HFFc6 (cell line): Measurements from ENCODE around the gene CREBBP. TPM values are rescaled to one million over a fixed set of nuclear protein-coding genes. Genes with fewer than 3 reads are reported as not detected.

Source experiments
- DNase-seq: peaks from one replicate; pipeline ENCODE4 v3.0.0-alpha.2; 2018
- H3K27ac Mint-ChIP-seq: 2 replicates; pipeline ENCODE4 v1.8.0; 2020; ENCODE audit warnings: mild to moderate bottlenecking, mixed read lengths
- H3K27me3 Mint-ChIP-seq: 2 replicates; pipeline ENCODE4 v1.8.0; 2021; ENCODE audit warnings: mild to moderate bottlenecking, moderate library complexity, mixed read lengths; ENCODE audit not compliant: insufficient read depth
- H3K36me3 Mint-ChIP-seq: 2 replicates; pipeline ENCODE4 v1.8.0; 2021; ENCODE audit warnings: low read depth, mixed read lengths
- H3K4me1 Mint-ChIP-seq: 2 replicates; pipeline ENCODE4 v1.8.0; 2020; ENCODE audit warnings: low read depth, mixed read lengths
- H3K4me3 Mint-ChIP-seq: 2 replicates; pipeline ENCODE4 v1.8.0; 2020; ENCODE audit warnings: mild to moderate bottlenecking, moderate library complexity, mixed read lengths
- H3K9me3 Mint-ChIP-seq: 2 replicates; pipeline ENCODE4 v1.8.0; 2020; ENCODE audit warnings: mild to moderate bottlenecking, mixed read lengths
- total RNA-seq, 6 experiments: library from RNA; stranded (reverse); fragmentation: NEBNext Ultra II Directional; extraction: Animal tissue kit (Norgen Biotek cat#: 25700); gene quantifications; 2 replicates in 1 of 6; 3 replicates in 5 of 6; pipeline ENCODE4 v1.2.3, GENCODE V29; 2021
- TF ChIP-seq, protein P1 (sequence below): fragments of 200-600 bp; sonication (generic); IDR thresholded peaks from 2 replicates; pipeline ENCODE4 v1.5.0; 2021; ENCODE audit warnings: antibody characterized with exemption, mild to moderate bottlenecking

The CREBBP gene
- total RNA-seq, 6 experiments from 2014 or later: 40.2 to 51.4 (median 43.4) TPM

DNA sequence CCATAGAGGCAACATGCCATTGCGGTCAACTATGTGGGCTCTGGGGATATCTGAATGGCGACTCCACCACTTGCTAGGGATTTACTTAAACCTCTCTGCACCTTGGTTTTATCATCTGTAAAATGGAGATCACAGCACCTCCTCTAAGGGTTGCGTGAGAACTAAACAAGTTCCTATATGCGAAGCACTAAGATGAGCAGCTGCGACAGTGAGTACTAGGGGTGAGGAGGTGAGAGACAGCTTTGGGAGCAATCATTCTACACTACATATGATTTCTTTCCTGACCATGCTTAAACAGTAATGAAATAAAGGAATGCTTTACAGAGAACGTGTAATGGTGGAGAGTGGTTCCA, 61.4 kb downstream of the CREBBP start:
- no peak for DNase-seq
- peaks cover 74% of the 10 kb centered on the region for H3K4me1 Mint-ChIP-seq
- no peaks in the 10 kb centered on the region for H3K36me3 Mint-ChIP-seq
- no peak overlapping the region for H3K4me3 Mint-ChIP-seq
- TF ChIP-seq, protein P1, sequence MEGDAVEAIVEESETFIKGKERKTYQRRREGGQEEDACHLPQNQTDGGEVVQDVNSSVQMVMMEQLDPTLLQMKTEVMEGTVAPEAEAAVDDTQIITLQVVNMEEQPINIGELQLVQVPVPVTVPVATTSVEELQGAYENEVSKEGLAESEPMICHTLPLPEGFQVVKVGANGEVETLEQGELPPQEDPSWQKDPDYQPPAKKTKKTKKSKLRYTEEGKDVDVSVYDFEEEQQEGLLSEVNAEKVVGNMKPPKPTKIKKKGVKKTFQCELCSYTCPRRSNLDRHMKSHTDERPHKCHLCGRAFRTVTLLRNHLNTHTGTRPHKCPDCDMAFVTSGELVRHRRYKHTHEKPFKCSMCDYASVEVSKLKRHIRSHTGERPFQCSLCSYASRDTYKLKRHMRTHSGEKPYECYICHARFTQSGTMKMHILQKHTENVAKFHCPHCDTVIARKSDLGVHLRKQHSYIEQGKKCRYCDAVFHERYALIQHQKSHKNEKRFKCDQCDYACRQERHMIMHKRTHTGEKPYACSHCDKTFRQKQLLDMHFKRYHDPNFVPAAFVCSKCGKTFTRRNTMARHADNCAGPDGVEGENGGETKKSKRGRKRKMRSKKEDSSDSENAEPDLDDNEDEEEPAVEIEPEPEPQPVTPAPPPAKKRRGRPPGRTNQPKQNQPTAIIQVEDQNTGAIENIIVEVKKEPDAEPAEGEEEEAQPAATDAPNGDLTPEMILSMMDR: no peak
- H3K27ac Mint-ChIP-seq: no peak overlapping the region
- no peaks in the 10 kb centered on the region for H3K9me3 Mint-ChIP-seq
- no peaks in the 10 kb centered on the region for H3K27me3 Mint-ChIP-seq

DNA sequence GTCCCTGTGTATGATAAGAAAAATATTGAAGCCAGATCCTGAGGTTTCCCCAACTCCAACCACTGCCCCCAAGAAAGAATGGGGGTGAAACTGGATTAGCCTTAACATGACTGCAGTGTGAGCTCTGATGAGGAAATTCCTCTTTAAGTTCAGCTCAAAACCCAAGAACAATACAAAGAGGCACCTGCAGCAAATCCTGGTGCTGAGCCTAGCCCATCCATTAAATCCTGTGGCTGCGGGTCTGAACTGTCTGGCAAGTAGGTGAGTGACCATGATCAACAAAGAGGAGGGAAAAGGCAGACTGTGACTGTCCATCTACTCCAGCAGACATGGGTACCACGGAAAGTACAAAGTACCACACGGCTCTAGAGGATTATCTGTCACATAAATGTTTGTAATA, 64.2 kb downstream of the CREBBP start:
- DNase-seq: no peak
- Mint-ChIP-seq H3K9me3 (no peaks in the 10 kb centered on the region), H3K4me1 (peaks cover 47% of the 10 kb centered on the region), H3K27me3 (no peaks in the 10 kb centered on the region), H3K4me3 (no peak overlapping the region), H3K27ac (no peak overlapping the region), H3K36me3 (peaks cover 1% of the 10 kb centered on the region; the same call in 1 of the 2 replicates)
- TF ChIP-seq, protein P1: no peak

DNA sequence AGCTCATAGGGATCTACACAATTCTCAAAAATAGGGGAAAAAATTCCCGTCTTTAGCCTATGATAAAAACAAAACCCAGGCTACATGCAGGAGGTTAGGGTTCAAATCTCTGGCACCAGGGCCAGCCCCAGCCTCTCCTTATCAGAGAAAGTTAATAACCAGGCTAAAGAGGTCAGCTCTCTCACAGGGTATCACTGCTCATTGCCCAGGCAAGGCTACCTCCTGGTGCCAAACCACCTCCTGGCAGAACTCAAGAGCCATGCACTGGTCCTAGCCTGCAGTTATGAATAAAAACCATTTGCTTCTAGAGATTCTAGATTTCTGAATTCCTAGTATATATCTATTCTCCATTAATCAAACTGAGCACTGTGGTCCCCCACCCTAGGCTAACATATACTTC, 65.8 kb downstream of the CREBBP start:
- Mint-ChIP-seq H3K36me3 (peaks cover 7% of the 10 kb centered on the region; the same call in 1 of the 2 replicates), H3K27me3 (no peaks in the 10 kb centered on the region), H3K4me1 (peaks cover 40% of the 10 kb centered on the region), H3K4me3 (no peak overlapping the region), H3K27ac (no peak overlapping the region), H3K9me3 (no peaks in the 10 kb centered on the region)
- TF ChIP-seq, protein P1: no peak
- no peak for DNase-seq

DNA sequence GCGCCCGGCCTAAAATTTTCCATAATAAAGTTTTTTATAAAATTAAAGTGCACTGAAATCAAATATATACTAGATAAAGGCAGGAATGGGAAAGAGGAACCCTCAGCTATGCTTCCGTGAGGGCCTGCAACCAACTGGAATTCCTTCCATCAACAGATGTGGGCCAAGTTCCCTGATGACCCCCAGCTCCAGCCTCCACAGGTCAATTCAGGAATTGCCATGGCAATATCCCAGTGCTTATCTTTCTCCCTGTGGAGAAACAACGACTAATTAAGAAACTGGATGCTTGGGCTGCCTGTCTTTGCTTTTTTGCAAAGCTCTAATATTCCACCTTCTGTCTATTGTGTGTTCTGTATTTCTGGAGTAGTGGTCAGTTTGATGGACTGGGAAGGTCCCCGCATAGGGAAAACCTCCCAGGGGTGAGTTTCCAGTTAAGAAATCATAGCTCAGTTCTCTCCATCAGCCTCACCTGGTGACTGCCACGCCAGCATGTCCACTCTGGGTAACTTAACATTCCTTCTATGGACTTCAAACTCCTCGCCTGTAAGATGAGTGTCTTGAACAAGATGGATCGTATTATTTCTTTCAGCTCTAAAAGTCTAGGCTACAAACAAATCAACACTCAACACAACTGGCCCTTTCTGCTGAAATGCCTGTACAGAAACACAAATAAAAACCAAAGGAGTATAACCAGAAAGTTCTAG, 67.9 kb downstream of the CREBBP start:
- Mint-ChIP-seq H3K36me3 (peaks cover 12% of the 10 kb centered on the region; the same call in 1 of the 2 replicates), H3K27ac (no peak overlapping the region), H3K4me1 (peaks cover 33% of the 10 kb centered on the region), H3K27me3 (no peaks in the 10 kb centered on the region), H3K4me3 (no peak overlapping the region), H3K9me3 (no peaks in the 10 kb centered on the region)
- no peak for DNase-seq
- TF ChIP-seq, protein P1: no peak

DNA sequence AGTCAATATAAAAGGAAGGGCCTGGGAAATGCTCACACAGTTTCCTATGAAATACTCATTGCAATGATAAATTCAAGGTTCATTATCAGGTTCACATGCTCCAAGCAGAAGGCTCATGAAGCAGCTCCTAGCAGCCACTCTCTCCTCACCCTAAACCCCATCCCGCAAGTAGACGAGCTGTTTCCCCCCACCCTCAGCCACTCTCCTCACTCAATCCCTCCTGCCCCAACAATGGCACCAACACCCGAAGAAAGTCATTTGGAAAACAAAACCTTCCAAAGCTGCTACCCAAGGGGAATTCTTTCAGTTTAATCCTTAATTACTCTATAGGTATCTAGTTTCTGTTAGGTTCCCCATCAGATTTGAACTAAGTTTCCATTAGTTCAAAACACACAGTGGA, 69.7 kb downstream of the CREBBP start:
- H3K9me3 Mint-ChIP-seq: no peaks in the 10 kb centered on the region
- peaks cover 15% of the 10 kb centered on the region for H3K4me1 Mint-ChIP-seq
- no peak overlapping the region for H3K27ac Mint-ChIP-seq
- DNase-seq: no peak
- no peaks in the 10 kb centered on the region for H3K27me3 Mint-ChIP-seq
- TF ChIP-seq, protein P1: no peak
- no peak overlapping the region for H3K4me3 Mint-ChIP-seq
- peaks cover 22% of the 10 kb centered on the region for H3K36me3 Mint-ChIP-seq
